ENCODE data around the gene STX18. TPM values are rescaled to one million over a fixed set of nuclear protein-coding genes. Genes with fewer than 3 reads are reported as not detected.

The STX18 gene
- 117 and 126 TPM in 2 replicates for total RNA-seq (2013; cell fraction: nucleolus; rRNA removed)
- 21.3 and 22.0 TPM in 2 replicates for total RNA-seq (2014; rRNA removed)
- 29.5 and 30.4 TPM in 2 replicates for total RNA-seq (2014; rRNA removed; fragmentation: Illumina TruSeq; extraction: Trizol)
- total RNA-seq (2021): 25.5 and 26.0 TPM in 2 replicates
- polyA plus RNA-seq (2011; ENCODE audit: low read depth): 18.0 TPM
- 38.8 and 50.8 TPM in 2 replicates for polyA plus RNA-seq (2011; rRNA removed)
- 29.1 and 32.3 TPM in 2 replicates for polyA plus RNA-seq (2011; cell fraction: cytosol; rRNA removed)
- 49.8 and 49.9 TPM in 2 replicates for polyA plus RNA-seq (2011; cell fraction: nucleus; rRNA removed)
- 21.1 and 22.0 TPM in 2 replicates for polyA plus RNA-seq (2012)
- 46.6 and 48.9 TPM in 2 replicates for polyA plus RNA-seq (2014; fragmentation: Illumina TruSeq; extraction: Trizol)
- polyA plus RNA-seq (2014; fragmentation: Nextera tagmentation; extraction: Ambion mirVana): 10 to 100 TPM in 1 of 2 experiments, 1 to 10 TPM in 1; 8.2 to 13.6 TPM
- polyA plus RNA-seq (2014; rRNA removed): 29.6 and 32.7 TPM in 2 replicates
- 10 to 100 TPM; 31.7 to 33.2 TPM for polyA plus RNA-seq (2016; fragmentation: Nextera tagmentation; extraction: Ambion mirVana)
- 28.1 and 33.5 TPM in 2 replicates for polyA minus RNA-seq (2011; rRNA and poly(A)+ RNA removed)
- 7.4 and 7.9 TPM in 2 replicates for polyA minus RNA-seq (2011; cell fraction: cytosol; rRNA and poly(A)+ RNA removed)
- 21.4 and 36.7 TPM in 2 replicates for polyA minus RNA-seq (2011; cell fraction: nucleus; rRNA and poly(A)+ RNA removed)
- percentile 86 among the genes with signal in this experiment for Bru-seq, nascent RNA
- percentile 84 among the genes with signal in this experiment for BruChase-seq, experiment 1, labeled RNA remaining after a 6-hour chase
- BruChase-seq, experiment 2, labeled RNA remaining after a 2-hour chase: percentile 87 among the genes with signal in this experiment
- long read RNA-seq, experiment 1, transcript STX18-201 (11 exons, 2,138 nt): major isoform, 49 of 54 reads
- long read RNA-seq, experiment 1, partial matches to known transcripts: 2 of 54 reads
- long read RNA-seq, experiment 1, other reads (novel, unspliced or antisense): 3 of 54 reads
- long read RNA-seq, experiment 2, transcript STX18-201 (11 exons, 2,138 nt): major isoform, 129 of 151 reads
- long read RNA-seq, experiment 2, partial matches to known transcripts: 5 of 151 reads
- long read RNA-seq, experiment 2, other reads (novel, unspliced or antisense): 17 of 151 reads

- Histone ChIP-seq H3K9ac (ENCODE audit: control insufficient read depth, insufficient read depth, low read length) (peak within 1 kb of the TSS; percentile 90), H3K4me3 (peak within 1 kb of the TSS; percentile 80), H3K4me1 (ENCODE audit: control insufficient read depth, insufficient read depth, low read length) (0 out of 2 replicates have a peak, but pooled peaks cover 2% of the 10 kb centered on the region), H3K36me3 (ENCODE audit: control insufficient read depth in 2 of 2, insufficient read depth in 2 of 2, low read length in 1 of 2) (no peaks in the 10 kb centered on the region), H3K27me3 (replicated peaks in 1 of 2; ENCODE audit: control insufficient read depth in 2 of 2, insufficient read depth in 2 of 2, low read length in 1 of 2) (no peaks in the 10 kb centered on the region), H3K27ac (ENCODE audit: control insufficient read depth, insufficient read depth) (peak within 1 kb of the TSS; percentile 92), H4K20me1 (ENCODE audit: control insufficient read depth, insufficient read depth) (no peaks in the 10 kb centered on the region), H3K9me3 (replicated peaks; ENCODE audit: control insufficient read depth, insufficient read depth, low read length) (no peaks in the 10 kb centered on the region), H3K4me2 (ENCODE audit: control insufficient read depth, insufficient read depth) (peak within 1 kb of the TSS; percentile 58), H2AFZ (ENCODE audit: control insufficient read depth, low read depth, low read length) (peak within 1 kb of the TSS; percentile 93), H3K79me2 (ENCODE audit: control insufficient read depth, insufficient read depth, low read length) (peaks cover 57% of the 10 kb centered on the region)
- POLR2A ChIA-PET: interaction anchor here (0.6 to 3.1 kb wide), 10 partner anchors 9 to 136 kb away, joined by 3 to 15 read pairs (median 4); no protein-coding TSS in a partner anchor
- in situ Hi-C loops (cut with MboI): no loop called here
- DNase-seq (ENCODE audit: low read depth, low spot score): peak; percentile 48
- CTCF ChIA-PET: interaction anchor here (0.9 to 10.4 kb wide), 8 partner anchors 9 to 59 kb away, joined by 3 to 134 read pairs (median 4); no protein-coding TSS in a partner anchor
- RAD21 ChIA-PET (ENCODE audit: unreplicated experiment): interaction anchor here (0.6 to 5.5 kb wide), 9 partner anchors 17 to 290 kb away, joined by 3 to 47 read pairs (median 4); no protein-coding TSS in a partner anchor
- SMC1A ChIA-PET (ENCODE audit: uncharacterized antibody, unreplicated experiment): interaction anchor here (0.7 to 8.9 kb wide), 9 partner anchors 18 to 54 kb away, joined by 3 to 175 read pairs (median 3); no protein-coding TSS in a partner anchor
- WGBS (ENCODE audit: insufficient coverage, insufficient replicate concordance, low lambda C conversion rate, missing lambda C conversion rate): 2% methylated on average over 76 of the region's 76 CpGs
- TSS peak; percentile 69 for BruUV-seq (replicated peaks)
- ATAC-seq: peak; percentile 92
- peak; percentile 82 for FAIRE-seq
- intact Hi-C loops (cut with micrococcal nuclease; ENCODE audit: unreplicated experiment): loop anchor here (1.0 kb wide), 1 partner anchor 54 kb away; no protein-coding TSS in a partner anchor
- TF ChIP-seq, protein P1, sequence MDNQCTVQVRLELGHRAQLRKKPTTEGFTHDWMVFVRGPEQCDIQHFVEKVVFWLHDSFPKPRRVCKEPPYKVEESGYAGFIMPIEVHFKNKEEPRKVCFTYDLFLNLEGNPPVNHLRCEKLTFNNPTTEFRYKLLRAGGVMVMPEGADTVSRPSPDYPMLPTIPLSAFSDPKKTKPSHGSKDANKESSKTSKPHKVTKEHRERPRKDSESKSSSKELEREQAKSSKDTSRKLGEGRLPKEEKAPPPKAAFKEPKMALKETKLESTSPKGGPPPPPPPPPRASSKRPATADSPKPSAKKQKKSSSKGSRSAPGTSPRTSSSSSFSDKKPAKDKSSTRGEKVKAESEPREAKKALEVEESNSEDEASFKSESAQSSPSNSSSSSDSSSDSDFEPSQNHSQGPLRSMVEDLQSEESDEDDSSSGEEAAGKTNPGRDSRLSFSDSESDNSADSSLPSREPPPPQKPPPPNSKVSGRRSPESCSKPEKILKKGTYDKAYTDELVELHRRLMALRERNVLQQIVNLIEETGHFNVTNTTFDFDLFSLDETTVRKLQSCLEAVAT (IDR thresholded peaks at IDR 0.05): peak; percentile 65; the same call in 1 of the 2 replicates
- no peak for TF ChIP-seq PAX8 (IDR thresholded peaks at IDR 0.05)
- peak; percentile 92 for TF ChIP-seq ESRRA (IDR thresholded peaks at IDR 0.05; ENCODE audit: low read length)
- TF ChIP-seq SIX5 (IDR thresholded peaks at IDR 0.05; ENCODE audit: low read depth, low read length, severe bottlenecking): peak; percentile 72
- TF ChIP-seq, protein P2, sequence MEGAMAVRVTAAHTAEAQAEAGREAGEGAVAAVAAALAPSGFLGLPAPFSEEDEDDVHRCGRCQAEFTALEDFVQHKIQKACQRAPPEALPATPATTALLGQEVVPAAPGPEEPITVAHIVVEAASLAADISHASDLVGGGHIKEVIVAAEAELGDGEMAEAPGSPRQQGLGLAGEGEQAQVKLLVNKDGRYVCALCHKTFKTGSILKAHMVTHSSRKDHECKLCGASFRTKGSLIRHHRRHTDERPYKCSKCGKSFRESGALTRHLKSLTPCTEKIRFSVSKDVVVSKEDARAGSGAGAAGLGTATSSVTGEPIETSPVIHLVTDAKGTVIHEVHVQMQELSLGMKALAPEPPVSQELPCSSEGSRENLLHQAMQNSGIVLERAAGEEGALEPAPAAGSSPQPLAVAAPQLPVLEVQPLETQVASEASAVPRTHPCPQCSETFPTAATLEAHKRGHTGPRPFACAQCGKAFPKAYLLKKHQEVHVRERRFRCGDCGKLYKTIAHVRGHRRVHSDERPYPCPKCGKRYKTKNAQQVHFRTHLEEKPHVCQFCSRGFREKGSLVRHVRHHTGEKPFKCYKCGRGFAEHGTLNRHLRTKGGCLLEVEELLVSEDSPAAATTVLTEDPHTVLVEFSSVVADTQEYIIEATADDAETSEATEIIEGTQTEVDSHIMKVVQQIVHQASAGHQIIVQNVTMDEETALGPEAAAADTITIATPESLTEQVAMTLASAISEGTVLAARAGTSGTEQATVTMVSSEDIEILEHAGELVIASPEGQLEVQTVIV (IDR thresholded peaks at IDR 0.05; ENCODE audit: borderline replicate concordance, partially characterized antibody): peak; percentile 83
- TF ChIP-seq ZBED1 (IDR thresholded peaks at IDR 0.05; ENCODE audit: borderline replicate concordance): no peak
- no peak for TF ChIP-seq NFYA (IDR thresholded peaks at IDR 0.05; ENCODE audit: borderline replicate concordance, low read depth, low read length)
- peak; percentile 88 for TF ChIP-seq RELA (IDR thresholded peaks at IDR 0.05; ENCODE audit: borderline replicate concordance, partially characterized antibody)
- TF ChIP-seq WRNIP1 (IDR thresholded peaks at IDR 0.05; ENCODE audit: borderline replicate concordance, low read depth, low read length): 0 out of 2 replicates have a peak, but pooled peaks have one; percentile 25
- TF ChIP-seq RAD51 (IDR thresholded peaks at IDR 0.05): 0 out of 2 replicates have a peak, but pooled peaks have one; percentile 15
- peak; percentile 62 to 94; a peak in 3 of 4 replicates for TF ChIP-seq SRF (IDR thresholded peaks at IDR 0.05; ENCODE audit: low read depth in 2 of 2, low read length in 2 of 2)
- peak; percentile 82 for TF ChIP-seq ZNF24 (IDR thresholded peaks at IDR 0.05)
- TF ChIP-seq CREB1 (IDR thresholded peaks at IDR 0.05; ENCODE audit: low read depth): peak; percentile 97
- TF ChIP-seq NRF1 (conservative IDR thresholded peaks at IDR 0.05; ENCODE audit: low read depth, low read length): no peak
Measured at GRCh38 chr4:4541661-4542570, at the start of gene STX18. Gene STX18 (minus strand): TSS chr4:4542048. CDS start chr4:4541964, 84 bp downstream.
